H1 (cell line): Measurements from ENCODE around the gene COL25A1. TPM values are rescaled to one million over a fixed set of nuclear protein-coding genes. Genes with fewer than 3 reads are reported as not detected.

ENCODE experiments used
- FOSL1 ChIP-seq: IDR thresholded peaks from 2 replicates; pipeline ENCODE4 v1.6.1; 2011; ENCODE audit warnings: mild to moderate bottlenecking, low read depth, low read length, moderate library complexity; ENCODE audit not compliant: insufficient read depth
- HDAC6 ChIP-seq: IDR thresholded peaks from one replicate; pipeline ENCODE4 v1.7.1; 2012; ENCODE audit warnings: low read depth, mild to moderate bottlenecking, inconsistent platforms, low read length, moderate library complexity
- JUND ChIP-seq: IDR thresholded peaks from 2 replicates; pipeline ENCODE4 v1.6.1; 2011; ENCODE audit warnings: mild to moderate bottlenecking, improper control_type of control experiment, low read length
- KDM1A ChIP-seq: fragments of 200-600, 300-600 bp; sonication (generic); IDR thresholded peaks from 2 replicates; pipeline ENCODE4 v1.7.1; 2016; ENCODE audit warnings: mild to moderate bottlenecking, low read length, borderline replicate concordance
- PHF8 ChIP-seq: fragments of 200-600 bp; sonication (generic); conservative IDR thresholded peaks from 2 replicates; pipeline ENCODE4 v1.7.1; 2012; ENCODE audit warnings: low read depth, mild to moderate bottlenecking, inconsistent platforms, low read length, moderate library complexity
- RNF2 ChIP-seq: fragments of 200-900, 300-1000 bp; sonication (generic); IDR thresholded peaks from 2 replicates; pipeline ENCODE4 v1.7.1; 2016; ENCODE audit warnings: borderline replicate concordance, low read depth, mild to moderate bottlenecking, antibody characterized with exemption, low read length; ENCODE audit not compliant: poor library complexity, severe bottlenecking; ENCODE audit errors: missing control alignments
- SP4 ChIP-seq: IDR thresholded peaks from 2 replicates; pipeline ENCODE4 v1.6.1; 2012; ENCODE audit warnings: low read length, inconsistent platforms
- SUZ12 ChIP-seq: fragments of 200-600 bp; sonication (generic); IDR thresholded peaks from 2 replicates; pipeline ENCODE4 v1.6.1; 2012; ENCODE audit warnings: mild to moderate bottlenecking, inconsistent platforms, low read length, moderate library complexity, mixed read lengths
- TBP ChIP-seq: IDR thresholded peaks from 2 replicates; pipeline ENCODE4 v1.6.1; 2011; ENCODE audit warnings: low read depth, low read length, improper control_type of control experiment
- polyA plus RNA-seq, 7 experiments: library from polyadenylated mRNA; depleted of rRNA in 3 of 7; stranded (reverse) in 5 of 7; unstranded in 2 of 7; fragments of >200 nt in 5 of 7; fragments of 200-250 nt in 2 of 7; gene quantifications; 1 replicate in 5 of 7; 2 replicates in 1 of 7; 4 replicates in 1 of 7; pipeline versions ENCODE4 v1.2.1 to v1.2.3, GENCODE V29; 2011 to 2013; ENCODE audit warnings: missing spikeins in 2 of 7, mixed read lengths in 2 of 7
- total RNA-seq: library from RNA; stranded (reverse); fragmentation: NEBNext Ultra II Directional; extraction: Animal tissue kit (Norgen Biotek cat#: 25700); gene quantifications from 2 replicates; pipeline ENCODE4 v1.2.1, GENCODE V29; 2021
- TF ChIP-seq, protein P1 (sequence below): fragments of 300-600 bp; sonication (generic); IDR thresholded peaks from 2 replicates; pipeline ENCODE4 v1.7.1; 2012; ENCODE audit warnings: low read length, moderate library complexity, mild to moderate bottlenecking, inconsistent platforms; ENCODE audit not compliant: insufficient replicate concordance

The COL25A1 gene
- total and polyA plus RNA-seq, 2 of the 8 experiments (the other 6 are each of a cell fraction or from before 2014, with no cell fraction given) = 1.1 to 8.3 TPM

DNA sequence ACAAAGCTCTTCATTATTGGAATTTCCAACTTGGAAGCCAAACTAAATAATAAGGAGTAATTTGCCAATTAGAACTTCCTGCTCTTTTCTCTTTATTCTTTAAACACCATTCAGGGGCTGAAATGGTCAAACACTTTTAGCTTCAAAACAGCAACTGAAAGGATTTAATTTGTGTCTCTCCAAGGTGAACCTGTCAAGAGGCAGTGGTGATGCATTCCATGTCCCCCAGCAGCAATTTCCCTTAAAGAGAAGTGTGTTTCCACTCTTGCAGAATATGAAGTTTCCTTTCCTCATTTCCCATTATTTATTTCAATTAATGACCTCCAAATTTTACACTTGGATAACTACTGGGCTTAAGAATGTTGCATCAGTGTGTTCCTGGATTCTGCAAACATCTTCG lies 156.0 kb downstream of the COL25A1 start (continued):
- TF ChIP-seq, protein P1, sequence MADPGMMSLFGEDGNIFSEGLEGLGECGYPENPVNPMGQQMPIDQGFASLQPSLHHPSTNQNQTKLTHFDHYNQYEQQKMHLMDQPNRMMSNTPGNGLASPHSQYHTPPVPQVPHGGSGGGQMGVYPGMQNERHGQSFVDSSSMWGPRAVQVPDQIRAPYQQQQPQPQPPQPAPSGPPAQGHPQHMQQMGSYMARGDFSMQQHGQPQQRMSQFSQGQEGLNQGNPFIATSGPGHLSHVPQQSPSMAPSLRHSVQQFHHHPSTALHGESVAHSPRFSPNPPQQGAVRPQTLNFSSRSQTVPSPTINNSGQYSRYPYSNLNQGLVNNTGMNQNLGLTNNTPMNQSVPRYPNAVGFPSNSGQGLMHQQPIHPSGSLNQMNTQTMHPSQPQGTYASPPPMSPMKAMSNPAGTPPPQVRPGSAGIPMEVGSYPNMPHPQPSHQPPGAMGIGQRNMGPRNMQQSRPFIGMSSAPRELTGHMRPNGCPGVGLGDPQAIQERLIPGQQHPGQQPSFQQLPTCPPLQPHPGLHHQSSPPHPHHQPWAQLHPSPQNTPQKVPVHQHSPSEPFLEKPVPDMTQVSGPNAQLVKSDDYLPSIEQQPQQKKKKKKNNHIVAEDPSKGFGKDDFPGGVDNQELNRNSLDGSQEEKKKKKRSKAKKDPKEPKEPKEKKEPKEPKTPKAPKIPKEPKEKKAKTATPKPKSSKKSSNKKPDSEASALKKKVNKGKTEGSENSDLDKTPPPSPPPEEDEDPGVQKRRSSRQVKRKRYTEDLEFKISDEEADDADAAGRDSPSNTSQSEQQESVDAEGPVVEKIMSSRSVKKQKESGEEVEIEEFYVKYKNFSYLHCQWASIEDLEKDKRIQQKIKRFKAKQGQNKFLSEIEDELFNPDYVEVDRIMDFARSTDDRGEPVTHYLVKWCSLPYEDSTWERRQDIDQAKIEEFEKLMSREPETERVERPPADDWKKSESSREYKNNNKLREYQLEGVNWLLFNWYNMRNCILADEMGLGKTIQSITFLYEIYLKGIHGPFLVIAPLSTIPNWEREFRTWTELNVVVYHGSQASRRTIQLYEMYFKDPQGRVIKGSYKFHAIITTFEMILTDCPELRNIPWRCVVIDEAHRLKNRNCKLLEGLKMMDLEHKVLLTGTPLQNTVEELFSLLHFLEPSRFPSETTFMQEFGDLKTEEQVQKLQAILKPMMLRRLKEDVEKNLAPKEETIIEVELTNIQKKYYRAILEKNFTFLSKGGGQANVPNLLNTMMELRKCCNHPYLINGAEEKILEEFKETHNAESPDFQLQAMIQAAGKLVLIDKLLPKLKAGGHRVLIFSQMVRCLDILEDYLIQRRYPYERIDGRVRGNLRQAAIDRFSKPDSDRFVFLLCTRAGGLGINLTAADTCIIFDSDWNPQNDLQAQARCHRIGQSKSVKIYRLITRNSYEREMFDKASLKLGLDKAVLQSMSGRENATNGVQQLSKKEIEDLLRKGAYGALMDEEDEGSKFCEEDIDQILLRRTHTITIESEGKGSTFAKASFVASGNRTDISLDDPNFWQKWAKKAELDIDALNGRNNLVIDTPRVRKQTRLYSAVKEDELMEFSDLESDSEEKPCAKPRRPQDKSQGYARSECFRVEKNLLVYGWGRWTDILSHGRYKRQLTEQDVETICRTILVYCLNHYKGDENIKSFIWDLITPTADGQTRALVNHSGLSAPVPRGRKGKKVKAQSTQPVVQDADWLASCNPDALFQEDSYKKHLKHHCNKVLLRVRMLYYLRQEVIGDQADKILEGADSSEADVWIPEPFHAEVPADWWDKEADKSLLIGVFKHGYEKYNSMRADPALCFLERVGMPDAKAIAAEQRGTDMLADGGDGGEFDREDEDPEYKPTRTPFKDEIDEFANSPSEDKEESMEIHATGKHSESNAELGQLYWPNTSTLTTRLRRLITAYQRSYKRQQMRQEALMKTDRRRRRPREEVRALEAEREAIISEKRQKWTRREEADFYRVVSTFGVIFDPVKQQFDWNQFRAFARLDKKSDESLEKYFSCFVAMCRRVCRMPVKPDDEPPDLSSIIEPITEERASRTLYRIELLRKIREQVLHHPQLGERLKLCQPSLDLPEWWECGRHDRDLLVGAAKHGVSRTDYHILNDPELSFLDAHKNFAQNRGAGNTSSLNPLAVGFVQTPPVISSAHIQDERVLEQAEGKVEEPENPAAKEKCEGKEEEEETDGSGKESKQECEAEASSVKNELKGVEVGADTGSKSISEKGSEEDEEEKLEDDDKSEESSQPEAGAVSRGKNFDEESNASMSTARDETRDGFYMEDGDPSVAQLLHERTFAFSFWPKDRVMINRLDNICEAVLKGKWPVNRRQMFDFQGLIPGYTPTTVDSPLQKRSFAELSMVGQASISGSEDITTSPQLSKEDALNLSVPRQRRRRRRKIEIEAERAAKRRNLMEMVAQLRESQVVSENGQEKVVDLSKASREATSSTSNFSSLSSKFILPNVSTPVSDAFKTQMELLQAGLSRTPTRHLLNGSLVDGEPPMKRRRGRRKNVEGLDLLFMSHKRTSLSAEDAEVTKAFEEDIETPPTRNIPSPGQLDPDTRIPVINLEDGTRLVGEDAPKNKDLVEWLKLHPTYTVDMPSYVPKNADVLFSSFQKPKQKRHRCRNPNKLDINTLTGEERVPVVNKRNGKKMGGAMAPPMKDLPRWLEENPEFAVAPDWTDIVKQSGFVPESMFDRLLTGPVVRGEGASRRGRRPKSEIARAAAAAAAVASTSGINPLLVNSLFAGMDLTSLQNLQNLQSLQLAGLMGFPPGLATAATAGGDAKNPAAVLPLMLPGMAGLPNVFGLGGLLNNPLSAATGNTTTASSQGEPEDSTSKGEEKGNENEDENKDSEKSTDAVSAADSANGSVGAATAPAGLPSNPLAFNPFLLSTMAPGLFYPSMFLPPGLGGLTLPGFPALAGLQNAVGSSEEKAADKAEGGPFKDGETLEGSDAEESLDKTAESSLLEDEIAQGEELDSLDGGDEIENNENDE = no peak
- TF ChIP-seq JUND (no peak), TBP (no peak), PHF8 (no peak), SUZ12 (no peak), RNF2 (no peak), HDAC6 (no peak), KDM1A (no peak), FOSL1 (no peak), SP4 (no peak)
- TF ChIP-seq, all 59 proteins: peak for 0
